Epidermal melanocyte (primary cell): Measurements from ENCODE around the gene BDH1.
"Not testable (repeated sequence)": the region's sequence is repeated elsewhere in the genome, so short reads cannot be mapped to it uniquely, and the experiment has no call there.

Source experiments
- DNase-seq: peaks from one replicate; pipeline ENCODE4 v3.0.0; 2011; ENCODE audit warnings: low spot score; ENCODE audit not compliant: insufficient read length

Gene BDH1

GRCh38 chr3:197578376-197578775, 22.6 kb upstream of the BDH1 start:
- DNase-seq, result no peak

GRCh38 chr3:197577366-197578074, 21.8 kb upstream of the BDH1 start:
- DNase-seq, result no peak

- no peak for DNase-seq
These were observed 21.1 kb upstream of the BDH1 start for GRCh38 chr3:197576838-197577237.

GRCh38 chr3:197575362-197575761, 19.6 kb upstream of the BDH1 start:
- DNase-seq, result no peak

- DNase-seq, result not testable (repeated sequence)
These were observed 18.7 kb upstream of the BDH1 start for GRCh38 chr3:197574396-197574991.

- DNase-seq, result no peak
These were observed 17.4 kb upstream of the BDH1 start for GRCh38 chr3:197573048-197573767.

- not testable (repeated sequence) for DNase-seq
These were observed 16.1 kb upstream of the BDH1 start for GRCh38 chr3:197571880-197572172.

GRCh38 chr3:197571074-197571879, 15.5 kb upstream of the BDH1 start:
- not testable (repeated sequence) for DNase-seq

- DNase-seq, result not testable (repeated sequence)
These were observed 13.7 kb upstream of the BDH1 start for GRCh38 chr3:197569433-197569832.

GRCh38 chr3:197567904-197568681, 12.3 kb upstream of the BDH1 start:
- DNase-seq, result no peak

- DNase-seq, result not testable (repeated sequence)
These were observed 10.4 kb upstream of the BDH1 start for GRCh38 chr3:197566155-197566554.

- no peak for DNase-seq
These were observed 8.5 kb upstream of the BDH1 start for GRCh38 chr3:197564097-197564843.

- DNase-seq, result no peak
These were observed 6.9 kb upstream of the BDH1 start for GRCh38 chr3:197562398-197563251.

GRCh38 chr3:197561926-197562325, 6.2 kb upstream of the BDH1 start:
- no peak for DNase-seq

GRCh38 chr3:197559651-197560050, 3.9 kb upstream of the BDH1 start:
- DNase-seq, result no peak

- DNase-seq, result peak; percentile 93
These were observed 1.0 kb downstream of the BDH1 start for GRCh38 chr3:197554562-197555280.

- no peak for DNase-seq
These were observed 1.6 kb downstream of the BDH1 start for GRCh38 chr3:197554196-197554561.

GRCh38 chr3:197552198-197552597, 3.6 kb downstream of the BDH1 start:
- DNase-seq, result no peak

GRCh38 chr3:197550489-197550888, 5.3 kb downstream of the BDH1 start:
- no peak for DNase-seq
